T1000 (cell line): ENCODE results near the gene GRAP2.

Experiments
- DNase-seq: peaks from one replicate; lab custom pipeline; 2025; ENCODE audit warnings: mixed read lengths; lab: John Stamatoyannopoulos, UW

GRAP2 gene

DNA sequence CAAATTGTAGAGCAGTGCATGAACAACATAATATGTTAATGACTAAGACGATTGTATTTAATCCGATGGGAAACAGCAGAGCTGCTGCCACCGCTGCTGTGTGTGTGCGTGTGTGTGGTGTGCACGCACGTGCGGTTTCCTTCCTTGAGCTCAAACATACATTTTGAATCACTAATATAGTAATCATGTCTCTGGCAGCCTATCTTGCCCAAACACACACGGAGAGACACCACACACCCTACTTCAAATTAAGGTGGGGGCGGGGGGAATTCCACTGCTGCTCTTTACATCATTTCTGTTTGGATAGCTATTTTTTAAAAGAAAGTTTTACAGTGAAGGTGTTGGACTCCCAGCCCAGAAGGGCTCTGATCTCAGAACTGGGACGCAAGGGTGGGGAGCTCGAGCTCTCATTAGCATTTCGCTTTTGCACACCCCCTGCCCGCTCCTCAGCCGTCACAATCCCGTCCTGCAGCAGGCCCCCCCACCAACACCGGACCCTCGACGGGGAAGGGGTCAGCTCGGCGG is 93.2 kb downstream of the GRAP2 start:
- DNase-seq, result no peak

DNA sequence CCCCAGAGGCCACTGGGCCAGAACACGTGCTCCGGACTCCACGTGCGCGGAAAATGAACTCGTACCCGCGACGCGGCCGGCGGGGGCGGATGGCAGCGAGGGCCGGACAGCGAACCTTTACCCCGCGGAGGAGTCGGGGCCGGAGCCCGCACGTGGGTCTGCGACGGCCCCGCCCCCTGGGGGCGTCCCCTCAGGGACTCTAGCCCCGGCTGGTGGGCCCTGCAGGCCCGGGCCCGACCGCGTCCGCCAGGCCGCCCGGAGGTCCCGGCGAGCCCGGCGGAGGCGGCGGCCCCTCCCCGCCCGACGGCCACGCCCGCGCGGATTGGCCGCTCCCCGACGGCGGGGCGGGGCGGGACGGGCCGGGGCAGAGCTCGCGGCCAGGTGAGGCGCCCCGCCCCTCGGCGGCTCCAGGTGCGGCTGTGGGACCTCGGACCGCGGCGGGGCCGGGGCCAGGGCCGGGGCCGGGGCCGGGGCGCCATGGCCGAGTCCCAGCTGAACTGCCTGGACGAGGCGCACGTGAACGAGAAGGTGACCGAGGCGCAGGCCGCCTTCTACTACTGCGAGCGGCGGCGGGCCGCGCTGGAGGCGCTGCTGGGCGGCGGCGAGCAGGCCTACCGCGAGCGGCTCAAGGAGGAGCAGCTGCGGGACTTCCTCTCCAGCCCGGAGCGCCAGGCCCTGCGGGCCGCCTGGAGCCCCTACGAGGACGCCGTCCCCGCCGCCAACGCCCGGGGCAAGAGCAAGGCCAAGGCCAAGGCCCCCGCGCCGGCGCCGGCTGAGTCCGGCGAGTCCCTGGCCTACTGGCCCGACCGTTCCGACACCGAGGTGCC is 93.9 kb downstream of the GRAP2 start, which contains the start of gene FAM83F:
TSS of gene FAM83F (plus strand) at position 389 of the 827 bp plus-strand sequence. CDS start at position 478, 89 bp downstream.
- no peak for DNase-seq

DNA sequence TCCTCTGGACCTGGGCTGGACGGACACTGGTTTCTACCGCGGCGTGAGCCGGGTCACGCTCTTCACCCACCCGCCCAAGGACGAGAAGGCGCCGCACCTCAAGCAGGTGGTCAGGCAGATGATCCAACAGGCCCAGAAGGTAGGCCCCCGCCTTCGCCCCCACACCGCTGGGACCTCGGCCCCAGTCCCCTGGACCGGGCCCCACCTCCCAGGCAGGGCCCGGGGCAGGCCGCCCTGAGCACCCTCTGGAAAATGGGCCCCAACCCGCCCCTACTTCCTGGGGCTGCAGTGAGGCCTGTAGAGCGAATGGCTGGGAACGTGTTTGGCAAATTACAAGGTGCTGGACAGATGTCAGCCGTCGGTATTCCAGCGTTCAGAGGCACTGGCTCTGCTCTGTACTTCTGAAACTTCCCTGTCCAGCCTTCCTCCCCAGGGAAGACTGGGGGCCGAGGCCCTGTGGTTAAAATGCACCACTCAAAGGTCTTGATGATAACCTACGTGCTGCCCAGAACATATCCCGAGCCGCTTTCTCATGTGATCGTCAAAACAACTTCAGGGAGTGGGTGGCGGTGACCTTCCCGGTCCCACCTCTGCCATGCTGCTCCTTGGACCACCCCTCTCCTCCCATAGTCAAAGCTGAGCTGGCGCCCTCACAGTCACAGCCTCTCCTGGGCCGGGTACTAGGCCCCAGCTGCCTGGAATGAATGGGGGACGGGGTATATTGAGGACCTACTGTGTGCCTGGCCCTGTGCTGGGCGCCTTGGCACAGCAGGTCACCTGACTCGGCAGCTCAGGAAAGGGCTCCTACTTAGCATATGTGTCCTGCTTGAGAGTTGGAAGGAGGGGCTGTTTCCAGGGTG is 94.7 kb downstream of the GRAP2 start:
- no peak for DNase-seq

DNA sequence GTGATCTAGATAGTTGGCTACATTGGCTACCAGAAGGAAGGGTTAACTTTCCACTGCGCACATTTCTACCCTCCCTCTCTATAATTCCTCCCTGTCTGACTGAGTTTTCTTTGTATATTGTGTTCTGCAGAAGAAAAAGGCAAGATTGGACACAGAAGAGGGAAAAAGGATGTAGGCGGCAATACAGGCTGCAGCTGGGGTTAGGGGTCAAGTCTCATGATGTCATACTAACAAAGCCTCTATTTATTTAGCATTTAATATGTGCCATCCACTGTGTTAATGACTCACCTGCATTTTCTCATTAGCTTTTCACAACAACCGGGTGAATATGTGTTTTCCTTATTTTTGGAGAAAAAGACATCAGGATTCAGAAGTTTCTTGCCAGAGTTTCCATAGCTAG is 95.8 kb downstream of the GRAP2 start:
- no peak for DNase-seq

DNA sequence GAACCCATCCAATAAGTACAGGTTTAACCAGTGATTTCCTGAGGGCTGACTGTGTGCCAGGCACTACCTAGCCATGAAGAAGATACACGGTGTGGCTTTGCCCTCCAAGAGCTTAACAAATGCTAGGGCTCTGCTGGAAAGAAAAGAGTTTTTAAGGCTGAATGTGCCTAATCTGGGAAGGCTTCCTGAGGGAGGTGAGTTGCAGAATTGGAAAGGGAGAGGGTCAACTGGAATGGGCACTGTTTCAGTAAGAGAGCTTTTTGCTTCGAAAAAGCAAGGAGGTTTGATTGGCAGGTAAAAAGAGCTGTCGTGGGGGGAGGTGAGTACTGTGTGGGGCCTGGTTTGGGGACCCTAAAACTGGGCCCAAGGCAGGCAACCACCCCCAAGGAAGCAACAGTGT is 96.5 kb downstream of the GRAP2 start:
- DNase-seq, result no peak

DNA sequence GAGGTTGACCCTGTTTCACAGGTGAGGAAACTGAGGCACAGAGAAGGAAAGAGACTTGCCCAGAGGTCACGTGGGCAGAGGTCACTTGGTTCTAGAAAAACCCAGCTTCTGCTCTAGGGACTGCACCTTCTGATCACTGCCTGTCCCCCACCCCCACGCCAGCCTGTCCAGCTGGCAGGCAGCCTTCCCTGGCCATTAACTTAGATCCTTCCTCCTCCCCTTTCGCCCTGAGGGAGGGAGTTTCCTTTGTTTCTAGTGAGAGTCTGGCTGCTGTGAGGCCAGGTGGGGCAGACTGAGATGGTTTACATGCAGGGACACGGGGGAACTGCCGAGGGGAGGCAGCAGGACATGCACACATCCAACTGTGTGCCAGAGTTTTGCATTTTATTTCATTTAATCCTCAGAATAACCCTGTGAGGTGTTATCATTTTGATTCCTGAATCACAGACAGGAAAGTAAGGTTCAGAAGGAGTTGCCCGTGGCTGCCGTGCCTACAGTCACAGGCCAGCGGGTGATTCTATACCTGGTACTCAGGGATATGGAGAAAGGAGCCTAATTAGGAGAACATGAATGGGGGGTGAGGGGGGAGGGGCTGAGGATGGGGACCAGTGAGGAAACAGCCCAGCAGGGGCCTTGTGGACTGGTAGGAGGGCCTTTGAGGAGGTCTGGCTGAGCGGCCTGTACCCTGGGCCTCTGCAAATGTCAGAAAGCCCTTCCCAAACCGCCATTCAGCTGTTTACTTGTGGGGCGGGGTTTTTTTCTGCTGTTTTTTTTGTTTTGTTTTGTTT is 97.2 kb downstream of the GRAP2 start:
- DNase-seq, result no peak

DNA sequence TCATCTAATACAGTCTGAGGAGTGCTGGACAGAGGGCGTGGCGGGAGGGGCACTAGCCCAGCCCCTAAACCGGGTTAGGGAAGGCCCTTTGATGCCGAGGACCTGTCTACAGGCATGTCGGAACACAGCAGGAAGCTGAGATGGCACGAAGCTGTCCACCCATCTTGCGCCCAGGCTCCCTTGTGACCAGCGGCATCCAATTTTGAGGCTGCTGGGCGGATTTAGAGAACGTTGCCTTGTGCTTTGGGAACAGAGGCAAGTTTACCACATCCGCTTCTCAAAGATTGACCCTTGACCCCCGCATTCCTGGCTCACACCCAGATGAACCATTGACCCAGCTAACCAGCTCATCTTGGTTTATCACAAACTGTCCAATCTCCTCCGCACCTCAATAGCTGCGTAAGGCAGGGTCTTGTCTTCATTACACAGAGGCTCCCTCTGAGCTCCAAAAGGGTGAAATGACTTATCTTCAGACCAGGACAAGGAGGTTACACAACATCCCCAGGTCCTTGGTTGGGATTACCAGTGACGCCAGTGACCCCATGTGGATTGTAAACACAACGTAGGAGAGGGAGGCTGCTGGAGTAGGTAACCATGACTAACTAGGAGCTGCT is 98.4 kb downstream of the GRAP2 start:
- no peak for DNase-seq

DNA sequence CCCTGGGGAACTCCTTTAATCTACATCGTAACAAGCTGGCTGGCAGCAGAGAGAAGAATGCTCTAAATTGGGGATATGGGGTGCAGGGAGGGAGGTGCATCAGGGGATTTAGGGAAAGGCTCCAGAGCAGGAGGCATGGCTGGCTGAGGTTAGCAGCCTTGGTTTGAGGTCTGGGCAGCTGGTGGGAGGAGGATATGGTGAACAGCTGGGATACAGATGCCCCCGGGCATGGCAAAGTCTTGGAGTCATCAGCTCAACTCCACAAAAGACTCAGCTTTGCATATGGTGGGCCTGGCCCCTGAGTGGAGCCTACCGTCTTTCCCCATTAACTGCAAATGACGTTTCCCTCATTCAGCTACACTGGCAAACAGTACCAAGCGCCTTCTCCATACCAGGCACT is 99.3 kb downstream of the GRAP2 start:
- no peak for DNase-seq

DNA sequence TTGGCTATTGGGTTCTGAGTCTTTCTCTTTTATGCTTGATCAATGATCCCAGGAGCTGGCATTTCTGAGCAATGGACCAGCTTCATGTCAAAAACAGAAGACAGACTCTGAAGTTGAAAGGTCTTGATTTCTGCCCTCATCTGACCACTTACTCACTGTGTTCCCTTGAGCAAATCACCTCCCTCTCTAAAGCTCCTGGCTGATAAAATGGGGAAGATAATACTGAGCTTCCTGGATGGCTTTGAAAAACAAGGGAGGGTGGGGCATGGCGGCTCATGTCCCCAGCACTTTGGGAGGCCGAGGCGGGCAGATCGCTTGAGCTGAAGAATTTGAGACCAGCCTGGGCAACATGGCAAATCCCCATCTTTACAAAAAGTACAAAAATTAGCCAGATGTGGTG is 100.2 kb downstream of the GRAP2 start:
- DNase-seq, result no peak

DNA sequence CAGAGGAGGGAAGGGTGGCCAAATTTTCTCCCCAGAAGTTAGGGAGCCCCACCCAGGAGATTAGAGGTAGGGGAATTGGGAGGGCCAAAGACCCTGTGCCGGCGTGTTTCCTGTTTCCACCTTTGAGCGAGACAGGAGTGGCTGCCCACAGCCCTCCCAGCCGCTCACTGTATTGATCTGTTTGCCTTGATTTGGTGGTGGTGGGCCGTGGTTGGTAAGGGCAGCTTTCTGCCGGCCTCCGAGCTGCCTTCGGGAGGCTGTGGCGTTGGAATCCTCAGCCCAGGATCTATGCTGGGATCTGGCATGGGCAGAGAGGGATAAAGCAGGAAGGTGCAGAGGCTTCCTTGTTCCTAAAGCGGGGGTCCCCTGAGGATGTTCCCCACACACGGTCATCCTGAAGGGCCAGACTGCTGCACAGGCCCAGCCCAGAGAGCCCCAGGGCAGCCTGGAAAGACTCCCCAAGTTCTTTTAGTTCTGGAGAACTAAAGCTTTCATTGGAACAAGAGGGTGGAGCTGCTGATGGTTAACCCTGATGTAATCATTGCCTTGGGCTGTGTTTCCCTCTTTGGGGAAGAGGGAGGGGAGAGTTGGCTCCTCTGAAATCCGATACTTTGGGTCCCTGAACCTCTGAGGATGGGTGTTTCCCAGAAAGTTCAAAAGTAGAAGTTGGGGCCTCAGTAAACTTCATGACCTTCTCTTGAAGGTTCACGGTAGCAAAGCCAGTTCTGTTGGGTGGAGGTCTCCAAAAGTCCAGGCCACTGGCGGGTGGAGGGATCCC is 101.1 kb downstream of the GRAP2 start:
- DNase-seq, result no peak

DNA sequence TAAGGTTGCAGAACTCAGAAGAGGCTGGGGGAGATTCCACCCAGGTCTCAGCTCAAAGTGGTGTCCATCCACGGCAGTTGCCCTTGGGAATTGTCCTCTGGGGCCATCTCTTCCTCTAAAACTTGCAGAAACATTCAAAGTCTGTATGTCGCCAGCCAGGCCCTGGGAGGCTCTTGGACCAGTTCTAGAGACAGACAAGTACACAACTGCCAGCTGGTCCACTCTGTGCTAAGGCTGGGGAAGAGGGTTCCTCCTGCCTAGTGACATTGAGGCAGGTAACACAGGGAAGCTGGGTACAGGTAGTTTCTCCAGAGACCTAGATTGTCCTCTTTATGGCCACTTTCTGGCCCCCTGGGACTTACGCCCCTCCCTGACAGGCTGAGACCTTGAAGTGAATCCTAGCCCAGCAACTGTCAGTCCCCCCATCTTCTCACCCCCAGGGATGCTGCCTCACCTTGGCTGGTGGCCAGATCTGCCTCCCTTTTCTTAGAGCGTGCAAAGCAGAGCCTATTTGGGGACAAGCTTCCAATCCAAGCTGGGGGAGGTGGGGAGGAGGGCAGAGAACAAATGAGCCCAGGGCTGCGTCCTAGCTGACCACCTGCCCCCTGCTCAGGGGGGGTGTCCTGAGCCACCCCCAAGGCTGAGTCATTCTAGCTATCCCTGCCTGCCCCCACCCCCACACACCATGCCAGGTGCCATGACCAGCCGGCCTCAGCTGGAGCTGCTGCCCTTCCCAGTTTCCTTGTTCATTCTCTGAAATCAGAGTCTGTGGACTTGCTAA is 102.2 kb downstream of the GRAP2 start:
- DNase-seq, result no peak

DNA sequence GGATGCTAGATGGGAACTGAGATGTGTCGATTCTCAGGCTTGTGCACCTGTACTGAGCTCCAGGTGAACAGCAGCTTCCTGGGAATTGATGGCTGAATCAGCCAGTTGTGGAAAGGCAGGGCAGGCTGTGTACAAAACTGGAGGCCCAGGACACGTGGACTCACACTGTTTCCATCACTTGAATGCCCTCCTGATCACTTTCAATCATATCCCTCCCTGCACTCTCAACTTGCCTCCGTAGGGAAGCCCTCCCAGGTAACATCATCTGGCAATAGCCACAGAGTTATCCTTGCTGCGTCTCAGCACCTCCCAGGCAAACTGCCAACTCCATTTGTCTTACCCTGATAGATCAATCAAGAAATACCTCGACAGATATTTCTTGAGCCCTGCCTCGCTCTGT is 104.0 kb downstream of the GRAP2 start:
- DNase-seq, result no peak

DNA sequence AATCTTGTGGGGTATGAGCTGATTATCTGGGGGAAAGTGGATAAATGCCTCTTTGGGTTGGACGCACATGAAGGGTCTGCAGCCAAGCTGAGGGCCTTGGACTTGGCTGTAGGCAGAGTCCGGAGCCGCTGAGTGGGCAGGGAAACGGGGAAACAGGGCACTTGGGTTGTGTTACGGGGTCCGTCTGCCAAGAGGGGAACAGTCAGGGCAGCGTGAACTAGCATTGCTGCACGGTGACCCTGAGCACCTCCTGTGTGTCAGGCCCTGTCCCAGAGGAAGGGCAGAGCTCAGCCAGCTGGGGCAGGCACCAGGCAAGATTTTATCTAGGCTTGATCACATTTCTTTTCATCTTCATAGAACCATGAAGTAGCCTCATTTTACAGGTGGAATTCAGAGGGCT is 105.8 kb downstream of the GRAP2 start:
- no peak for DNase-seq

DNA sequence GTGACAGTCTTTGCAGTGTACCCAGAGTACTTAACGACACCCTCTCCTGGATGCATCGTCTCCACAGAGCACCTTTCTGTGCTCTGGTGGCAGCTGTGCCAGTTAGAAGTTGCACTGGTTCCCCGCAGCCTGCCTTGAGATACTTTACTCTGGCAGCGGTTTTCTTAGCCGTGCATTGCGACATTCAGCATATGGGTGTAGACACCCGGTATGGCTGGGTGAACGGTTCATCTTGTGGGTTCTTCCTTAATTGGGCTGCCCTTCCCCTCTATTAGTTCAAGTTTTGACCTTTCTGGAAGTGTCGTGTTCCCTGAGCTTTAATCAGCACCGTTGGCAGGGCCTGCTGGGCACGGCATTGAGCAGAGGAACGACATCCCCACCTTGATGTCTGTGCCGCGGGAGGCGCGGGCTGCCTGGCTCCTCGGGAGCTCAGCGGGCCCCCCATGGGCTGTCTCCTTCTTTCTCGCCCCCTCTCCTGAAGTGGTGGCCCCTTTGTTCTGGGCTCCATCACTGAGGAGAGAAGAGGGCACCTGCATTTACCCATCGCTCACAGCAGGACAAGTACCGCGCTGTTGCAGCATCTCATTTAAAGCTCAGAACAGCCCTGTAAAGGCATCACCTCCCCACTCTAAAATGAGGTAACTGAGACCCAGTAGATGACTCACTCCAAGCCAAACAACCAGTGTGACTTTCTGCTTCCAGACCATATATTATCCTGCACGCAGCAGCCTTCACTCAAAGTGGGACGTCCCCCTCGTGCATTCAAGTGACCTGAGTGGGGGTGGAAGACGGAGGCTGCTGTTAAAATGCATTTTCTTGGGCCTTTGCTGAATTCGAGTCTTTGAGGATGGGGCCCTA is 107.2 kb downstream of the GRAP2 start:
- no peak for DNase-seq

DNA sequence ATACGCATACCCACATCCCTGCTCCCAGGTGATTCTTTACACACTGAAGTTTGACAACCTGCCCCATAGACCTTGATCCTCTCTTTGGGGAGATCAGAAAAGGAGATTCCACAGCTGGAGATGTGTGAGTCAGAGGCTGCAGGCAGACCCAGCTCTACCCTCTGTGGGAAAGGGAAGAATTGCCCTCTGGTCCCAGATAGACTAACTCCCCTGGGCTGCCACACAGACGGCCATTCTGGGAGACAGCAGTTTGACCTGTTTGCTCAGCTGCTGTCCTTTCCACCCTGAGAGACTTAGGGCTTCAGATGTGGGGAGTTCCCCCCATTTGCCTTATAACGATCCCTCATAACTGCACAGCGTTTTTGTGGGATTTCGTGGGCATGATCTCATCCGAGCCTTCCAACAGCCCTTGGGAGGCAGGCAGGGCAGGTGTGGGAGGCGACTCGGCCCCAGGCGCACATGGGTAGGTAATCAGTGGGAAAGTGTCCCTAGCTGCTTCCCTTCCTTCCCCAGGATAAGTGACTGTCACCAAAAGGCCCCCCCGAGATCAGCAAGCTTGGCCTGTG is 107.9 kb downstream of the GRAP2 start:
- no peak for DNase-seq

DNA sequence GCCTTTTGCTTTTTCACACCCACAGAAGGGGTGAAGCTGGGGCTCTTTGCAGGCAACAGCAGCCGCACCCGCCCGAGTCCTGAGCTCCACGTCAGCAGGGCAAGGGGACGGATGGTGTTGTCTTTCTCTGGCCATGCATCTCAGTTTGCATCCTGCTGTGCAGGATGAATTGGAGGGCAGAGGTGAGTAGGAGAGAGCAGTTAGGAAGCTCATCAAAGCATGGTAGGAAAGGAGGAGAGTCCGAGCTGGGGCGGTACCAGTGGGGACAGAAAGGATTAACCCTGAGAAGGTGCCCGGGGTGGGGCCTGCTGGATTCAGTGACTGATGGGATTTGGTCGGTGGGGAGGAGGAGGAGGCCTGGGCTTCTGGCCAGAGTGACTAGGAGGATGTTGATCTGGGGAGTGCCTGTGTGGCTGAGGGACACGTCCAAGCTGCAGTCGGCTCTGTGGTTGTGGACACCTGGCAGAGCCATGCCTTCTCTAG is 108.4 kb downstream of the GRAP2 start:
- no peak for DNase-seq

DNA sequence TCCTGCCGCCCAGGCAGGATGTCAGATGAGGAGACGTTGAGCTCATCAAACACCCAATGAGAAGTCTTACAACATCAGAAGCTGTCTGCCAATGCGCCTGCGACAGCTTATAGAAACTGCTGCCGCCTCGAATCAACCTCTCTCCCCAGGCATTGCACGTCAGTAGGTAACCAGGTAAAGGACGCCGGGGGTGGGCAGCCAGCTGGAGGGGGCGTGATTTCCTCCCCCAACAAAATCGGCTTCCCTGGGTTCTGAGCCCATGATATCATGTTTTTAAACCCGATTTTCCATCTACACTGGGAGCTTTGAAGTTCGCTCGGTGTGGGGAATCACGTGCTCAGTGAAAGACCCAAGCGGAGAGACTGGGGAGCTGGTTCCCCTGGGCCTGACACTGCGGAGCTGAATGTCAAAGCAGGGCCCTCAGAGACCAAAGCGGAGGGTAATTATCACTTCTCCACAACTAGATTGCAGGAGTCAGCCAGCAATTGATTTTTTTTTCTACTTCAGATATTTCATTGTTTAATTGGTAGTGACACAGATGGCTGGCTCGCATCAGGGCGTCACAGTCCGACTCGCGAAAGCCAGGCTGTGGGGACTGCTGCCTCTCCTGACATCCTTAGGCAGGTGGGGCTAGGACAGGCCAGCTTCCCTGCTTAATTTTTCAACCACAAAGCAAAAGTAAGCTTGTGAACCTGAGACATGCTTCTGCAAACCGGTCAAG is 109.2 kb downstream of the GRAP2 start:
- DNase-seq, result no peak

DNA sequence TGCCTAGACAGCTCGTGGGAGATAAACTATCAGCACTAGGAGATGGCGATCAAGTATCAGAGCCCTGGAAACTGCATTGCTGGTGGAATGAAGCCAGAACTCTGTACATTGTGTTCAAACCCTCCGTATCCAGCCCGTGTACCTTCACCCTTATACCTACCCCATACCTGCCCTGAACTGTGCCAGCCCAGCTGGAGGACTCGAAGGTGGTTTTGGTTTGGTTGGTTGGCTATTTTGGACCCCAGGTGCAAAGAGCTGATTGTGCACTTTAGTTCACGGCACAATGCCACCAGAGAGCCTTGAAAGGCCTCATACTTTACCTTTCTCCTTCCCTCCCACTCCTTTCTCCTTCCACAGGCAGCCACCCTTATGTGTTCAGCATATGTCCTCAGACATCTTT is 109.9 kb downstream of the GRAP2 start:
- DNase-seq, result no peak
